Skin epidermis (tissue), 12 donors: ENCODE measurements around the gene HSD17B2.

Experiments
- H3K27ac ChIP-seq, 21 experiments: fragments of 200-600 bp; sonication (generic) in 11 of 21; one replicate each; pipeline ENCODE4 v1.5.0; 2020; ENCODE audit warnings: mild to moderate bottlenecking in 3 of 21, inconsistent platforms in 2 of 21, moderate library complexity in 2 of 21
- H3K4me3 ChIP-seq, 7 experiments: fragments of 200-600 bp; sonication (generic) in 2 of 7; one replicate each; pipeline ENCODE4 v1.5.0; 2020; ENCODE audit warnings: inconsistent platforms in 2 of 7, mild to moderate bottlenecking in 2 of 7, moderate library complexity in 1 of 7

Gene HSD17B2, protein sequence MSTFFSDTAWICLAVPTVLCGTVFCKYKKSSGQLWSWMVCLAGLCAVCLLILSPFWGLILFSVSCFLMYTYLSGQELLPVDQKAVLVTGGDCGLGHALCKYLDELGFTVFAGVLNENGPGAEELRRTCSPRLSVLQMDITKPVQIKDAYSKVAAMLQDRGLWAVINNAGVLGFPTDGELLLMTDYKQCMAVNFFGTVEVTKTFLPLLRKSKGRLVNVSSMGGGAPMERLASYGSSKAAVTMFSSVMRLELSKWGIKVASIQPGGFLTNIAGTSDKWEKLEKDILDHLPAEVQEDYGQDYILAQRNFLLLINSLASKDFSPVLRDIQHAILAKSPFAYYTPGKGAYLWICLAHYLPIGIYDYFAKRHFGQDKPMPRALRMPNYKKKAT

DNA sequence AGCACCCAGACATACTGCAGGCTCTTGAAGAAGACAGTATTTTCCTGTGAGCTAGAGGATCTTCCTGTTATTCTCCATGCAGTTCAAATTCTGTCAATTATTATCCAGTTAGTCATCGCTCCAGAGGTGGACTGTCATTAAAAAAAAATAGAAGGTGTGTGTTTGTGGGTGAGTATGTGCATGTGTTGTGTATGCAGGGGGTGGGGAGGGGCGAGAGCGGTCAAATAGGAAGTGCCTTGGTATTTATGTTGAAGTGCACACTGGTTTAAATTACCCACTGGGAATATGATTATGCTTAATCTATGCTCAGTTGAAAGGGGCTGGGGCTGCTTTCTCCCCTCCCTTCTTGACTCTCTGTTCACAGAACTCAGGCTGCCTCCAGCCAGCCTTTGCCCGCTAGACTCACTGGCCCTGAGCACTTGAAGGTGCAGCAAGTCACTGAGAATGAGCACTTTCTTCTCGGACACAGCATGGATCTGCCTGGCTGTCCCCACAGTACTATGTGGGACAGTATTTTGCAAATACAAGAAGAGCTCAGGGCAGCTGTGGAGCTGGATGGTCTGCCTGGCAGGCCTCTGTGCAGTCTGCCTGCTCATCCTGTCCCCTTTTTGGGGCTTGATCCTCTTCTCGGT is at the start of gene HSD17B2:
TSS of gene HSD17B2 (plus strand) at position 273 of the 632 bp plus-strand sequence. CDS start at position 445, 172 bp downstream.
- H3K4me3 ChIP-seq = peak within 1 kb of the TSS in 1 of 7 experiments; percentile 26

DNA sequence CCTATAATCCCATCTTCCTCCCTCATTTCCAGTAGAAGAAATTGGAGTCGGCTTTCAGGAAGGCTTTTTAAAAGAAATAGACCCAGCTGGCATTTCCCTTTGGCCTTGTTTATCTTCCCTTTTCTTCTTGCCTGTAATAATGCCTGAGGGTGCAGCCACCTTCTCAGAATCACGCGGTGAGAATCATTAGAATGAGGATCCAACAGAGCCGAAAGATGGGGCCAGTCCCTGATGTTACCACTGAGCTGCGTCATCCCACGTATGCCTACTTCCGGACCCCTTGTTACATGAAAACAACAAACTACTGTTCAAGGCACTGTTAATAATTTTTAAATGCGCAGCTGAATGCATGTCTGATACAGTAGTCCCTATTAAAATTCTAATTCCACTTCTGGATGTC is 47.9 kb upstream of the HSD17B2 start:
- Histone ChIP-seq H3K4me3 (no peak overlapping the region), H3K27ac (no peak overlapping the region)

More for the DNA sequence above, at the start of gene HSD17B2:
- H3K27ac ChIP-seq = peak within 1 kb of the TSS in 5 of 21 experiments; percentile 10 to 69 (median 28)

DNA sequence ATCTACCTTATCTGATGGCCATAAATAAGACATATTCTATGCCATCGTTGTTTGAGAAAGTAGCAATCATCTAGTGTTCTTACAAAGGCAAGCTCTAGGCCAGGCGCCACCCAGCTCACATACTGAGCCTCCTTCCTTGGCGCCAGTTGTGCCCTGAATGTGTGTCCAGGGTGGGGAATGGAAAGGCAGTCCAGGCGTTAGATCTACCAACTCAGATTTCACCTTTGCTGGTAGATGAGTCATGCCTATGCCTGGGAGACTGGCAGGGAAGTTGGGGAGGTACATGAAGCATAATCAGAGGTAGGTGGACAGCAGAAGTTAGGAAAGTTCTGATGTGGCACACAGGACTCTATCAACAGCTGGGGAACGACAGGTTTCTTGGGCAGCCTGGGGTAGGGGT is 47.3 kb upstream of the HSD17B2 start:
- Histone ChIP-seq H3K27ac (no peak overlapping the region), H3K4me3 (no peak overlapping the region)

DNA sequence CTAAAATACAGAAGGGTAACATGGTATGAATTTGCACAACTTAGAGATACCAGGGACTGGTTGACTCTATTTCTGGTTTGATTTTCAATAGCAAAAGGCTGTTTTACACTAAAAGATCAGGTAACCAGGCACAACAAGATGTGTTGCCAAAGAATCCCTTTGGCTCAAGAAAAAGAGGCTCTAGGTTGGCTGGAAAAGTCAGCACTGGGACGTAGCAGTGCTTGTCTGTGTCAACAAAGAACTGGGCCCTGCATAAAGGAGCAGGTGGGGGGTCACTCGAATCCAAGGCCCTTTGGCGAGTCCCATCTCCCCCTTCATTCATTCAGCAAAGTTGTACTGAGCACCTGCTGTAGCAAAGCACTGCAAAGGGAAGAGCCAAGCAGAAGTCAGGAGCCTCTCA is 42.2 kb upstream of the HSD17B2 start:
- Histone ChIP-seq H3K4me3 (no peak overlapping the region), H3K27ac (no peak overlapping the region)

DNA sequence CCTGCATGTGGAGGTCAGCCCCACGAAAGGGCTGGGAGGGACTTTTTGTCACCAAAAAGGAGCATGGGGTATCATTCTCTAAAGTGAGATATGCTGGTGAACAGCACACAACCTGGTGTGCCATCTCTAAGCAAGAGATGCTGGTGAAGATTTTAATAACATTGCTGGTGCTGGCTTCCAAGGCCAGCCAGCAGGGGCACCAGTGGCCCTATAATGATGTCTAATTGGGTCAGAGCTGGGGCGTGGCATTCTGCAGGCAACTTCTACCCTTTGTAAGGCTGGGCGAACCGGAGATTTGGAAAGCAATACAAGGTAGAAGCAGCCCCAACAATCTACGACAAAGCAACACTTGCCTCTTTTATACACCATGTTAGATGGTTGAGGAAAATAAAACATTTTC is 40.6 kb upstream of the HSD17B2 start:
- H3K27ac ChIP-seq = no peak overlapping the region
- H3K4me3 ChIP-seq = no peak overlapping the region

DNA sequence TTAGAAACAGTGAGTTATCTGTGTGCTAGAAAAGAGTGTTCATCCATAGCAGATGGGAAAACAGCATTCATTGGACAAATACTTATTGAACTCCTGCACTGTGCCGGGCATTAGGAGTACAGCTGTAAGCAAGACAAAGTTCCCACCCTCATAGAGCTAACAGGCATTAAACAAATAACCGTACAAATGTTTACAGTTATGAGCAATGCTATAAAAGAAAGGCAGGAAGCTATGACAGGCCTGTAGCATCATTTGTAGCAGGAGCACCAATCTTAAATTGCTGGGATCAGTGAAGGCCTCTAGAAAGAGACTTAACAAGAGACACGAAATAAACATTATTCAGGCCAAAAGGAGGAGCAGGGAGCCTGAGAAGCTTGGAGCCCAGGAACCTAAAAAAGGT is 39.4 kb upstream of the HSD17B2 start:
- Histone ChIP-seq H3K4me3 (no peak overlapping the region), H3K27ac (peak overlapping the region in 1 of 21 experiments; percentile 51)

DNA sequence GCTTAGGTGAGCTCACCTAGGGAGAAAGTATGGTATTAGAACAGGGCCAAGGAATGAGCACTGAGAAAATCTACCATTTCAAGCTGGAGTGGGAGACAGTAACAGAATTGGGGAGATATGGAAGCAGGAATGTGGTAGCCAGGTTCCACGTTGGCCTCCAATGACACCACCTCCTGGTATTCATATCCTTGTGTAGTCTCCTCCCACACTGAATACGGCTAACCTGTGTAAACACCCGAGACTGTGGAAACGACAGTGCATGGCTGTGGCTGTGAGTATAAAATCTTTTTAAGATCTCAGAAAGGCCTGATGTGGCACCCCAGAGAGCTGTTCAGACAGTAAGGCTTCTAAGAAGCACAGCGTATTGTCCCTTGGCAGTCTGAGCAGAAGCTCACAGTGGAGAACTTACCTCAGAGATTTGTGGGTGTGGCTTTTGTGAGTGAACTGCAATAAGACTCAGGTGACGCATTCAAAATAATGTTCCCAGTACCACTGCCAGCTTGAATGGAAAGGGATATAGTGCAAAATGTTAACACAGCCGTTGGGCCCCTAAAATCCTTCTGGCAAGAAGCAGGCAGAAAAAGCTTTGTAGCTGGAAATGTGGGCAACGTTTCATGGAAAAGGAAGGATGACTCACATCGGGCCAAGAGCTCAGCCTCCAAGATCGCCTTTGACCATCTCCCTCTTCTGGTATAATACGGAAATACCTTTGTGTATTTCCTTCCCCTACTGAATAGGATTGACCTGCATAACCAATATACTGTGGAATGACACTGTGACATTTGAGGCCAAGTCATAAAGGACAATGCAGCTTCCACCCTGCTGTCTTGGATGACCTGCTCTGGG is 38.2 kb upstream of the HSD17B2 start:
- H3K4me3 ChIP-seq = no peak overlapping the region
- peak overlapping the region in 13 of 21 experiments; percentile 8 to 65 (median 34) for H3K27ac ChIP-seq

DNA sequence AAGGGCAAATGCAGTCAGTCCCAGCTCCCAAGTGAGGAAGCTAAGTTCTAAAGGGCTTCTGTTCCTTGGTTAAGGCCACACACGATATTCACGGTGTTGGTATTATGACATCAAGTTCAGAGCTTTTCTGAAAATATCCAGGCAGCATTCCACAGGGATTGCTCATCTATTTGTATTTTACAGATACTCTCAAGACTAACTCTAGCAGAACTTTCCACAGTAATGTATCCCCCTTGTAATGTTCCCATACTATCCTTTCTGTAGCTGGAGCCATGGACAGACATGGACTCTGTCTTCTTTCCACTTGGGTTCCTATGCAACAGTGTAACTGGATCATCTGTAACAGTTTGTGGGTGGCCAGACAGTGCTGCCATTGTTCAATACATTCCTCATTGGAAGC is 37.3 kb upstream of the HSD17B2 start:
- Histone ChIP-seq H3K4me3 (no peak overlapping the region), H3K27ac (peak overlapping the region in 4 of 21 experiments; percentile 20 to 56 (median 40))

DNA sequence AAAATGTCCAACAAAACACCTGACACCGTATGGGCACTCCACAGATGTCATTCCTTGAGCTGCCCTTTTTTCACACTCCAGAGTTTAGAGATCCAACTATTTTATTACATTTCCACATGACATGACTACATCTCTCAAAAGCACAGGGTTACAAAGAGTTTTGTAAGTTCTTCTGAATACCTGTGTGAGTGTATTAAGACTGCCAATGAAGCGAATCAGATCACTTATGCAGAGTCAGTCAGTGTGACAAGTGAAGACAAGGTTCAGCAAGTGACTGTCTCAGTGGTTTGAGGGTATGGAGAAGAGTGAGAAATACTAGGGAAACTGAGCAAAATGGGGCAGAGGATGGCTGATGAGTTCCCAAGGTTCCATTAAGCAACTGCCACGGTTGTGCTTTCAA is 32.2 kb upstream of the HSD17B2 start:
- Histone ChIP-seq H3K4me3 (no peak overlapping the region), H3K27ac (no peak overlapping the region)

DNA sequence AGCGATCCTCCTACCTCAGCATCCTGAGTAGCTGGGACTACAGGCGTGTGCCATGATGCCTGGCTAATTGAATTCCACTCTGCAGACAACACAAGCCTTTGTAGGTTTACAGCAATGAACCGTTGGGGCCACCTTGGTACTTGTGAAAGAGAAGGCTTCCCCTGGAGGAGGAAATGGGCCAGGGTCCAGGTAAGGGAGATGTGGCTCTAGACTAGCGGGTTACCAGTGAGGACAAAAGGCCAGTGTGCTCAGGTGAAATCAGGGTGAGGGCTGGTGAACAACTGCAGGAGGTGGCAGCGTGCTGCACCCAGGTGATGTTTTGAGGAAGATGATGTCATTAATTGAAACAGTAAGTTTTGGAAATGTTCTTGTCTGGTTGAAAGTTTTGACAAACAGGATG is 30.5 kb upstream of the HSD17B2 start:
- H3K4me3 ChIP-seq = no peak overlapping the region
- H3K27ac ChIP-seq = no peak overlapping the region

DNA sequence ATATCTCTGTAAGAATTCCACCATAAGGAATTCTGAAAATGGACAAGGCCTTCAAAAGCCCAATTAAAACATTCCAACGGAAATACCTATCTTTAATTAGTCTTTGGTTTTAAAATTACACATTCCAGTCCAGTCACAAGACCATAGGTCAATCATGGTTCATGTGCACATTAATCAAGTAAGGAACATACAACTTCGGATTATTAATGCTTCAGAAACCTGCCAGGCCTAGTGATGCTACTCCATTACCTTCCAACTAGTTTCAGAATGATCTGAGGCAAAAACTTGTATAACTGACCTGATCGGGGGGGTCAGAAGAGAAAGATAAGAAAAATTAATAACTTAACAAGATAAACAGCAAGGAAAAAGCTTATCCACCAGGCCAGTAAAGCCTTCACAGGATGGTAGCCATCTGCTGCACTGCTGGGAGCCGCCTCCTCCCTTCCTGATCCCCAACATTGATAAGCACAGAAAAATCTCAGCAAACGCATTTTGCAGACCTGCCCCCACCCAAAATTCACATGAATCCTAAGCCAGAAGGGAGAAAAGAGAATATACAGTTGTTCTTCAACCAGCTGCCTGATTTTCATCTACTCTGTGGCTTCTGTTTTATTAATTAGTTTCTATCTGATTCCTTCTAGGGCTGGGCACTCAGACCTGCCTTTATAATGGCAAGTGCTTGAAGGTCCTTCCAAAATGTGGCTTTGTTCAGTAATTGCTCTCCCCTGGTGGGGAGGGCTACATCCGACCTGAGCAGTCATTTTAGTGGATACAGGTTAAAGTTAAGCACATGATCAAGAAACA is 29.8 kb upstream of the HSD17B2 start:
- H3K4me3 ChIP-seq = no peak overlapping the region
- no peak overlapping the region for H3K27ac ChIP-seq

DNA sequence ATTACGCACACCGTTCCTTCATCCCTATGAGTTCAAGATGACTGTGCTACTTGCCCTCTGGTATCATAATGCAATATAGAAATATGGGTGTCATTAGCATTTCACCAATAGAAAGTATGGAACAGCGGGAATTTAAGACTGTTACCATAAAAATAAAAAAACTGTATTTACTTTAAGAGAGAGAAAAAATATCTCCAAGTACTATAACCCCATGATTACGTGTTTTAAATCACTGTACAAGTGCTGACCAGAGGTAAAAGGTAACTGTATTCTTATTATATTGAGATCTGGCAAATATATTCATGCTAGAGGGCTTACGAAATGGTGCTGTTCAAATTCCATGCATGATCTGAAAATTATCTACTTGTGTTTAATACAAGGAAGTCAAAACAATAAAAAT is 29.0 kb upstream of the HSD17B2 start:
- no peak overlapping the region for H3K27ac ChIP-seq

DNA sequence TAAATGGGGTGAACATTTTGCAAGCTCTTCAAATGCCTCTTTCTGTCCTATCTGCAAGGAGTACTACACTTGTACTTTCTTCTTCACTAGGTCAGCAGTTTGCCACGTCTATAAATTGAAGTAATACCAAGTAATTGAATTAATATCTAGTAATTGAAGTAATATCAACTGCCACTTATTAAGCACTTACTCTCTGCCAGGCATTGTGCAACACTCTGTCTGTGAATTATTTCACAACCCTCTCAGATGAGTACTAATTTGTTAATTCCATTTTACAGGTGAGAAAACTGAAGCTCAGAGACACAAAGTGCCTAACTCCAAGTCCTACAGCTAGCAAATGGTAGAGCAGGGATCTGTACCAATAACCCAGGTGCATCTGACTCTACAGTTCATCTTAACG is 27.9 kb upstream of the HSD17B2 start:
- peak overlapping the region in 1 of 21 experiments; percentile 19 for H3K27ac ChIP-seq
- H3K4me3 ChIP-seq = no peak overlapping the region

More for the DNA sequence above, 29.0 kb upstream of the HSD17B2 start:
- H3K4me3 ChIP-seq = no peak overlapping the region

DNA sequence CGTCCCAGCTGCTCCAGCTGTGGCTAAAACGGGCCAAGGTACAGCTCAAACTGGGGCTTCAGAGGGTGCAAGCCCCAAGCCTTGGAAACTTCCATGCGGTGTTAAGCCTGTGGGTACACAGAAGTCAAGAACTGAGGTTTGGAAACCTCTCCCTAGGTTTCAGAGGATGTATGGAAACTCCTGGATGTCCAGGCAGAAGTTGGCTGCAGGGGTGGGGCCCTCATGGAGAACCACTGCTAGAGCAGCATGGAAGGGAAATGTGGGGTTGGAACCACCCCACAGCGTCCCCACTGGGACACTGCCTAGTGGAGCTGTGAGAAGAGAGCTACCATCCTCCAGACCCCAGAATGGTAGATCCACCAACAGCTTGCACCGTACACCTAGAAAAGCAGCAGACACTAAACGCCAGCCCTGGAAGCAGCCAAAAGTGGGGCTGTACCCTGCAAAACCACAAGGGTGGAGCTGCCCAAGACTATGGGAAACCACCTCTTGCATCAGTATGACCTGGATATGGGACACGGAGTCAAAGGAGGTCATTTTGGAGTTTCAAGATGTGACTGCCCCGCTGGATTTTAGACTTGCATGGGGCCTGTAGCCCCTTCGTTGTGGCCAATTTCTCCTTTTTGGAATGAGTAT is 26.0 kb upstream of the HSD17B2 start:
- no peak overlapping the region for H3K27ac ChIP-seq
- no peak overlapping the region for H3K4me3 ChIP-seq

DNA sequence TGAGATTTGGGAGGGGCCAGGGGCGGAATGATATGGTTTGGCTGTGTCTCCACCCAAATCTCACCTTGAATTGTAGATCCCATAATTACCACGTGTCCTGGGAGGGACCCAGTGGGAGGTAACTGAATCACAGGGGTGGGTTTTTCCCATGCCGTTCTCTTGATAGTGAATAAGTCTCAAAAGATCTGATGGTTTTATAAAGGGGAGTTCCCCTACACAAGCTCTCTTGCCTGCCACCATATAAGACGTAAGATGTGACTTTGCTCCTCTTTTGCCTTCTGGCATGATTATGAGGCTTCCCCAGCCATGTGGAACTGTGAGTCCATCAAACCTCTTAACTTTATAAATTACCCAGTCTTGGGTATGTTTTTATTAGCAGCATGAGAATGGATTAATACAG is 25.3 kb upstream of the HSD17B2 start:
- H3K4me3 ChIP-seq = peak overlapping the region in 1 of 7 experiments; percentile 59
- peak overlapping the region in 5 of 21 experiments; percentile 64 to 87 (median 83) for H3K27ac ChIP-seq

DNA sequence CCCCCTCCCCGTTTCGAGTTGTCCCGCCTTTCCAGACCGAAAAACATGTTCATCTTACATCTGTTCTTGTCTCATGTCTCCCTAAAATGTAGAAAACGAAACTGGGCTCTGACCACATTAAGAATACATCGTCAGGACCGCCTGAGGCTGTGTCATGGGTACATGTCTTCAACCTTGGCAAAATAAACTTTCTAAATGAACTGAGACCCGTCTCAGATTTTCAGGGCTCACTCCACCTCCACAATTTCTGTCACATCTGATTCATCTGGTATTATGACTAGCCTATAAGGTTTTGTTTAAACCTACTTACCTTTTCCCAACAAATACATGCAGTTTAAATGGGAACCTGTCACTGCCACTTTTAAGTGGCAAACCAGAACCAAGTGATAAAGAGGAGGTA is 24.4 kb upstream of the HSD17B2 start:
- peak overlapping the region; percentile 46 to 64 (median 57) for H3K4me3 ChIP-seq
- H3K27ac ChIP-seq = peak overlapping the region in 19 of 21 experiments; percentile 28 to 87 (median 75)

DNA sequence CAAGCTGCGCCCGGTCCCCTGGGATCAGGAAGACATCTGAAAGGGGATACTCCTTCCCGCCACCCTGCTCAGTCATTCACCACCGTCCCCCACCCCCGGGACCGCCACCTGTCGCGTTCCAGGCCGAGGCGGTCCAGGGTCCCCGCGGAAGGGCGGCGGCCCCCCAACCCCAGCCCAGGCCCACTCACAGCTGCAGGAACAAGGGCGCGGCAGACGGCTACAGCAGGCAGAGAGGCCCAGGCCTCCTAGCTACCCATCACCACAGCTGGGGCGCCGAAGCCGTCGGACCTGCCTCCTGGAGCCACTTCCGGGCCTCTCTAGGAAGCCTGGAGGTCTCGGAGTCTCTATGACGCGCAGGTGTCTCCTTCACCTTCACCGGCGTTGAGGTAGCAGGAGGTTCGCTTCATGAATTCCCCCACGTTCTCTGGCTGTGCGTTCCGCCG is 23.8 kb upstream of the HSD17B2 start, which contains the start of gene SDR42E1:
TSS of gene SDR42E1 (minus strand) at position 272 of the 443 bp plus-strand sequence. CDS start 10,612 bp downstream, outside the sequence.
- Histone ChIP-seq H3K27ac (peak within 1 kb of the TSS in 19 of 21 experiments; percentile 28 to 87 (median 75)), H3K4me3 (peak within 1 kb of the TSS; percentile 46 to 64 (median 57))

DNA sequence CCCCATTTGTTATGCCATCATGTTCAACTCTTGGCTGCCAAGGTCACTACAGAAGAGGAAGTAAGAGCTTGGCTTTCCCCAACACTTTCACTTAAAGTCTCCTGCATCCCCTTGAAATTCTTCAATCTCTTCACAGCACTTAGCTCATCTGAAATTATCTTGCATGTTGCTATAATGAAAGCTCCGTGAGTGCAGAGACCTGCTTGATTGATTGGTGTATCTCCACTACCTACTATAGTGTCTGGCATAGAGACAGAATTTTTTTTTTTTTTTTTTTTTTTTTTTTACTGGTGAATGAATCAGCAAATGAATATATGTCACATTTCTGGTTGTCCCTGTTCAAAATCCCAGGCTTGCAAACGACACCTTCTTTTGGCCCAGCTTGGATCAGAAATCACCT is 21.9 kb upstream of the HSD17B2 start:
- peak overlapping the region in 1 of 21 experiments; percentile 8 for H3K27ac ChIP-seq
- H3K4me3 ChIP-seq = no peak overlapping the region

DNA sequence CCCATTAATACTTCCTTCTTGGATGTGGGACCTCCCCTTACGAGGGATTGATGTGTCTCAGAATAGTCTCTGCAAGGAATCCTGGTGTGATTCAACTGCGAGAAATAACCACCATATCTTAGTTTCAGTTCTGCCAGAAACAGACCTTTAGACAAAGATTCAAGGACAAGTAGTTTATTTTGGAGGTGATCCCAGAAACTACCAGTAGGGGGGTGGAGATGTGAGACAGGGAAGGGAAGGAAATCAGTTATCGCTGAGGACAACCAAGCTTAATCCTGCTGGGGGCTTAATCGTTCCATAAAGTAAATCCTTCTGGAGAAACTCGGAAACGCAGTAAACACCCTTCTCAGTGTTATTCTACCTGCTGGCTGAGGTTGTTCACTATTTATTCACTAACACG is 18.8 kb upstream of the HSD17B2 start:
- Histone ChIP-seq H3K27ac (peak overlapping the region in 13 of 21 experiments; percentile 3 to 73 (median 51)), H3K4me3 (no peak overlapping the region)
